GM18498 (cell line): Measurements from ENCODE around the gene KRT4.

ENCODE experiments used
- ATAC-seq: cut with Tn5 transposase; IDR thresholded peaks from one replicate; pipeline ENCODE4 v1.9.1; 2021; ENCODE audit warnings: mild to moderate bottlenecking, moderate library complexity; ENCODE audit not compliant: unreplicated experiment

KRT4 gene

GRCh38 chr12:52837413-52837741 lies 23.5 kb upstream of the KRT4 start:
- ATAC-seq = no peak

GRCh38 chr12:52836491-52837412 lies 22.8 kb upstream of the KRT4 start:
- no peak for ATAC-seq

- no peak for ATAC-seq
Measured at GRCh38 chr12:52836042-52836466, 22.1 kb upstream of the KRT4 start.

GRCh38 chr12:52835271-52836041 lies 21.5 kb upstream of the KRT4 start:
- ATAC-seq = no peak

- no peak for ATAC-seq
Measured at GRCh38 chr12:52834727-52835001, 20.7 kb upstream of the KRT4 start.

GRCh38 chr12:52833922-52834726 lies 20.2 kb upstream of the KRT4 start, which contains the start of gene KRT79:
TSS of gene KRT79 (minus strand) at chr12:52834311. CDS start at chr12:52834260, 51 bp downstream.
- no peak for ATAC-seq

GRCh38 chr12:52832985-52833905 lies 19.3 kb upstream of the KRT4 start:
- no peak for ATAC-seq

GRCh38 chr12:52832451-52832850 lies 18.5 kb upstream of the KRT4 start:
- ATAC-seq = no peak

- no peak for ATAC-seq
Measured at GRCh38 chr12:52831251-52831650, 17.3 kb upstream of the KRT4 start.

GRCh38 chr12:52829986-52830770 lies 16.3 kb upstream of the KRT4 start:
- ATAC-seq = no peak

GRCh38 chr12:52828591-52829021 lies 14.7 kb upstream of the KRT4 start:
- ATAC-seq = no peak

- ATAC-seq = no peak
Measured at GRCh38 chr12:52828156-52828555, 14.2 kb upstream of the KRT4 start.

- ATAC-seq = no peak
Measured at GRCh38 chr12:52827499-52828090, 13.7 kb upstream of the KRT4 start.

GRCh38 chr12:52826611-52827498 lies 12.9 kb upstream of the KRT4 start:
- ATAC-seq = no peak

- ATAC-seq = no peak
Measured at GRCh38 chr12:52825961-52826360, 12.0 kb upstream of the KRT4 start.

- no peak for ATAC-seq
Measured at GRCh38 chr12:52824741-52825410, 11.0 kb upstream of the KRT4 start.

- no peak for ATAC-seq
Measured at GRCh38 chr12:52823761-52824450, 10.0 kb upstream of the KRT4 start.
